KBM-7 (cell line): ENCODE measurements around the gene MSLN.

Source experiments
- DNase-seq: peaks from one replicate; pipeline ENCODE4 v3.0.0-alpha.2; 2015
- in situ Hi-C: fragments of 300-500 bp; cut with MboI; formaldehyde crosslinking; loops from 2 replicates; pipeline ENCODE4 v1.14.3; 2020; ENCODE audit warnings: low sequenced_read_pairs, low pct_unique_long_range_greater_than_20kb, mixed read lengths

The MSLN gene

GRCh38 chr16:760545-761343 lies at the start of gene MSLN:
TSS of gene MSLN (plus strand) at chr16:760734. CDS start at chr16:762681, 1,947 bp downstream.
- in situ Hi-C loops = no loop called here
- DNase-seq = no peak

GRCh38 chr16:711084-711483 lies 49.5 kb upstream of the MSLN start:
- no peak for DNase-seq
- in situ Hi-C loops = loop anchor here (10.0 kb wide), 1 partner anchor 74 kb away; the partner anchor contains the start of genes CHTF18 and RPUSD1

GRCh38 chr16:711548-712320 lies 48.8 kb upstream of the MSLN start:
- in situ Hi-C loops = loop anchor here (10.0 kb wide), 1 partner anchor 73 kb away; the partner anchor contains the start of genes CHTF18 and RPUSD1
- DNase-seq = peak; percentile 79

GRCh38 chr16:712740-713250 lies 47.7 kb upstream of the MSLN start:
- in situ Hi-C loops = loop anchor here (10.0 kb wide), 1 partner anchor 72 kb away; the partner anchor contains the start of genes CHTF18 and RPUSD1
- DNase-seq = peak; percentile 80

GRCh38 chr16:714079-714478 lies 46.5 kb upstream of the MSLN start:
- in situ Hi-C loops = loop anchor here (10.0 kb wide), 1 partner anchor 71 kb away; the partner anchor contains the start of genes CHTF18 and RPUSD1
- no peak for DNase-seq

- peak; percentile 77 for DNase-seq
- in situ Hi-C loops = loop anchor here (10.0 kb wide), 1 partner anchor 70 kb away; the partner anchor contains the start of genes CHTF18 and RPUSD1
These were observed 45.7 kb upstream of the MSLN start, which contains the start of gene METRN for GRCh38 chr16:714558-715476. TSS of gene METRN (plus strand) at chr16:715118. CDS start at chr16:715290, 172 bp downstream.

GRCh38 chr16:715477-716199 lies 44.9 kb upstream of the MSLN start:
- in situ Hi-C loops = loop anchor here (10.0 kb wide), 1 partner anchor 69 kb away; the partner anchor contains the start of genes CHTF18 and RPUSD1
- DNase-seq = peak; percentile 52

- in situ Hi-C loops = loop anchor here (10.0 kb wide), 1 partner anchor 69 kb away; the partner anchor contains the start of genes CHTF18 and RPUSD1
- DNase-seq = no peak
These were observed 44.4 kb upstream of the MSLN start for GRCh38 chr16:716200-716568.

GRCh38 chr16:716768-717325 lies 43.7 kb upstream of the MSLN start:
- in situ Hi-C loops = loop anchor here (10.0 kb wide), 1 partner anchor 68 kb away; the partner anchor contains the start of genes CHTF18 and RPUSD1
- DNase-seq = no peak

- no peak for DNase-seq
- in situ Hi-C loops = loop anchor here (10.0 kb wide), 1 partner anchor 67 kb away; the partner anchor contains the start of genes CHTF18 and RPUSD1
These were observed 42.9 kb upstream of the MSLN start for GRCh38 chr16:717450-718245.

- DNase-seq = no peak
- in situ Hi-C loops = loop anchor here (10.0 kb wide), 1 partner anchor 66 kb away; the partner anchor contains the start of genes CHTF18 and RPUSD1
These were observed 42.1 kb upstream of the MSLN start for GRCh38 chr16:718389-718788.

GRCh38 chr16:718922-719321 lies 41.6 kb upstream of the MSLN start:
- DNase-seq = no peak
- in situ Hi-C loops = loop anchor here (10.0 kb wide), 1 partner anchor 66 kb away; the partner anchor contains the start of genes CHTF18 and RPUSD1

- in situ Hi-C loops = loop anchor here (10.0 kb wide), 1 partner anchor 65 kb away; the partner anchor contains the start of genes CHTF18 and RPUSD1
- DNase-seq = peak; percentile 90
These were observed 40.6 kb upstream of the MSLN start for GRCh38 chr16:719815-720446.

GRCh38 chr16:720447-720989 lies 40.0 kb upstream of the MSLN start:
- DNase-seq = no peak
- in situ Hi-C loops = no loop called here

- in situ Hi-C loops = no loop called here
- peak; percentile 90 for DNase-seq
These were observed 39.4 kb upstream of the MSLN start, which contains the start of gene ANTKMT for GRCh38 chr16:720990-721764. TSS of gene ANTKMT (plus strand) at chr16:721146. CDS start at chr16:721275, 129 bp downstream.
